ENCODE results near the gene SELPLG.
"Not testable (repeated sequence)": the region's sequence is repeated elsewhere in the genome, so short reads cannot be mapped to it uniquely, and the experiment has no call there.

The SELPLG gene

GRCh38 chr12:108586306-108586705 lies 47.4 kb downstream of the SELPLG start:
- no peak for DNase-seq

DNA sequence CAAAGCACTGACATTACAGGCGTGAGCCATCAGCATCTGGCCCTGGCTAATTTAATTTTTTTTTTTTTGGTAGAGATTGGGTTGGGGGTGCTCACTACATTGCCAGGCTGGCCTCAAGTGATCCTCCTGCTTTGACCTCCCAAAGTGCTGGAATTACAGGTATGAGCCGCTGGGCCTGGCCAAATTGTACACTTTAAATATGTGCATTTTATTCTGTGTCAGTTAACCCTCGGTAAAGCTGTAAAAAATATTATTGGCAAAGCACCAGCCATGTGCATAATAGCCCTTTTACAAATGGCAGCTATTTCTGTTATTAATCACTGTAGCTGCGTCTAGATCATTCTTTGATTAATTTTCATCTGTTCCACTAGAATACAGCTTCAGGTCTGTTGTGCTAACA lies 47.8 kb downstream of the SELPLG start:
- DNase-seq: no peak

DNA sequence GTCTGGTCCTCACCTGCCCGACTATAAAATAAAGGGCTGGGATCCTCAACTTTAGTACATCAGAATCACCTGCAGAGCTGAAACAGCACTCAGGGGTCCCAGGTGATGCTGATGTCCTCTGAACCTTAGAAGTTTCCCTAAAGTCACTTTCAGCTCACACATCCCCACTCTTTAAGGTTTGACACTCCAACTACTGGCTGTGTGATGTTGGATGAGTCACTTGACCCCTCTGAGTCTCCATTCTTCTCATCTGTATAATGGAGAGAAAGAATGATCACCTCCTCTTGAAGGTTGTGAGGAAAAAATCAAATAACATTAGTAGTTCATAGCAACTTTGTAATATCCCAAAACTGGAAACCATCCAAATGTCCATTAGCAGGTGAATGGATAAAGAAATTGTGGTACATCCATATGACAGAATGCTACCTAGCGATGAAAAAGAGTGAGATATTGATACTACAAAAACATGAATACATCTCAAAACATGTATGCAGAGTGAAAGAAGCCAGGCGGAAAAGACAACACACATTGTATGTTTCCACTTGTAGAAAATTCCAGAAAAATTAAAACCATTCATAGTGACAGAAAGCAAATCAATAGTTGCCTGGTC lies 49.1 kb downstream of the SELPLG start:
- DNase-seq: no peak

GRCh38 chr12:108583991-108584390 lies 49.7 kb downstream of the SELPLG start:
- DNase-seq: no peak

DNA sequence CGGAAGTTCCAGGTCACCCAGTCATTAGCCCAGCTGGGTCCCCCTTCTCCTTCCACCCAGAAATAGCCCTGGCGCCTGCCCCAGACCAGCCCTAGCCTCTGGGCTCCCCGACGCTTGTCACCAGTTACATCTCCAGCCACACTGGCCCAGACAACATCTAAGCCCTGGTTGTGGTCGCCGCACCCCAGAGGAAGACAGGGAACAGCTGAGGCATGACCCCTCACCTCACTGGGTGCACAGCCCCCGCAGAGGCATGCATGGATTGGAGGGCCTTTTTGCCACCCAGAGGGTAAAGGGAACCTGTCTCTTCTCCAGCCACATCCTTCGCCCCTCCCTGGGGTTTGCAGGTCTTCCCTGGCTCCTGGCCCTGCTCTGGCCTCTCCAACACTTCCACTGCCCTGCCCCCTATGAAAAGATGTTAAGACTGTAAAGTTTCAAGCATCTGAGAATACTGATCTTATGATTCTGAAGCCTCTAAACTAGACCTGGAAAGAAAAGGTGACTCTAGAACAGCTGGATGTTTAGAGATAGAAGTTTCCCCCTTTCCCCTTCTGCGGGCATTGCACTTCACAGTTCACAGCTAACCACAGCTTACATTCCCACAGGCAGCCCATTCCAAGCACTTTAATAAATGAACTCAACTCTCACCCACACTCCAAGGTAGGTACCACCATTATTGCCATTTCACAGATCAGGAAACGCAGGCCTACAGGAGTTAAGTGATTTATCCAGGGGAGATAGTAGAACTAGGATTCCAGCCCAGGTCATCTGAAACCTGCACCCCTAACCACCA lies 50.5 kb downstream of the SELPLG start:
- no peak for DNase-seq

DNA sequence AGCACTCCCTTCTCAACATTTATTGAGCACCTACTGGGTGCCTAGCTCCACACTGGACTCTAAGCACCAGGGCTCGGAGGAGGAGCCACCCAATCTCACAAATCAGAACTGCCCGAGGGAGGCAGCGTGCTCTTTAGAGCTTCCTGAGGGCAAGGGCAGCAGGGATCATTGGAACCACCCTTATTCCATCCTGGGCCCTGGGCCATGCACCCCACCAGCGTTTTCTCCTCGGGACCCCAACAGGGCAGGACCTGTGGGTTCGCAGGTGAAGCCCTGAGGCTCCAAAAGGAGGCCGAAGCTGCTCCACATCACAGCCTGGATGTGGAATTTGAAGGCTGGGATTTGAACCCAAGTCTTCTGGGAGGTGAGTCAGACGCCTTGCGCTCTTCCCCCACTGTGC lies 51.2 kb downstream of the SELPLG start:
- DNase-seq: no peak

GRCh38 chr12:108581311-108582227 lies 52.1 kb downstream of the SELPLG start:
- no peak for DNase-seq

GRCh38 chr12:108580531-108580930 lies 53.2 kb downstream of the SELPLG start:
- no peak for DNase-seq

DNA sequence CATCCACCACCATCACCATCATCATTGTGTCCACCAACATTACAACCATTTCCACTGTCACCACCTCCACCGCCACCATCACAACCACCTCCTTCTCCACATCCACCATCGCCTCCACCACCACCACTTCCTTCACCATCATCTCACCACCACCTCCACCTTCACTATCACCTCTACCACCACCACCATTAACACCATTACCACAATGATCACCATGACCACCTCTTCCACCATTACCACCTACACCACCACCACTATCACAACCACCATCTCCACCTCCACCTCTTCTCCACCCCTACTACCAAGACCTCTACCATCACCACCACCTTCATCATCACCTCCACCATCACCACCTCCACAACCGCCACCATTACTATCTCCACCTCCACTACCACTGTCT lies 54.9 kb downstream of the SELPLG start:
- DNase-seq: no peak

GRCh38 chr12:108578264-108578663 lies 55.4 kb downstream of the SELPLG start:
- no peak for DNase-seq

GRCh38 chr12:108577458-108577857 lies 56.2 kb downstream of the SELPLG start:
- DNase-seq: no peak

GRCh38 chr12:108576660-108577234 lies 56.9 kb downstream of the SELPLG start:
- DNase-seq: no peak

- DNase-seq: no peak
These were observed 58.3 kb downstream of the SELPLG start for GRCh38 chr12:108575199-108575912.

DNA sequence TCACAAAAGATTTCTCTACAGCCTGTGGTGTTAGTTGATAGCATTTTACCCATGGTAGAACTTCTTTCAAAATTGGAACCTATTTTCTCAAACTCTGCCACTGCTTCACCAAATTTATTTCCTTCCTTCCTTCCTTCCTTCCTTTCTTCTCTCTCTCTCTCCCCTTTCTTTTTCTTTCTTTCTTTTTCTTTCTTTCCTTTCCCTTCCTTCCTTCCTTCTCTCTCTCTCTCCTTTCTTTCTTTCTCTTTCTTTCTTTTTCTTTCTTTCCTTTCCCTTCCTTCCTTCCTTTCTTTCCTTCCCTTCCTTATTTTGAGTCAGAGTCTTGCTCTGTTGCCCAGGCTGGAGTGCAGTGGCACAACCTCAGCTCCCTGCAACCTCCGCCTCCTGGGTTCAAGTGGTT lies 59.4 kb downstream of the SELPLG start:
- not testable (repeated sequence) for DNase-seq

- no peak for DNase-seq
These were observed 60.4 kb downstream of the SELPLG start for GRCh38 chr12:108573317-108573716.

DNA sequence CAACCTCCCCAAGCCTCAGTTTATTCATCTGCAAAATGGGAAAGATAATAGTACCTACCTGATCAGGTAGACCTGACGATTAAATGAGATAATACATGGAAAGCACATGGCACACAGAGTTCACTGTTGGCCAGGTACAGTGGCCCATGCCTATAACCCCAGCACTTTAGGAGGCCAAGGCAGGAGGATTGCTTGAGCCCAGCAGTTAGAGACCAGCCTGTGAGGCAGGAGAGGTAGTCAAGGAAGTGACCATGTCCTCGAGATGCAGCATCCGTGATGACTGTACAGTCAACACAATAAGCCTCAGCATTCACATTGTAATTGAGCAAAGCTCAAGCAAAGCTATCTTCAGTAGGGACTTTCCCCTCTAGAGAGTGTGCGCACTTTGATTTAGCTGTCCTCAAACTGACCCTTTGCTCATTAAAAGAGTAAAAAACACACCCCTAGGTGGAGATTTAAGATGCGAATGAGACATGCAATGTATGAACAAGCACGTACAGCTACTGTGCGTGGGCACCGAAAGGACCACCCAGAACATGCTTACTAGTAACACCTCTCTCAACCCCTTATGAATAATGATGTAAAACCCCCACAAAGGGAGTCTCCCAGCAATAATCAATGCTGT lies 61.4 kb downstream of the SELPLG start:
- DNase-seq: no peak
